Camera-type eye (tissue), 1 donor: ENCODE data around the gene CCR6. TPM values are rescaled to one million over a fixed set of nuclear protein-coding genes. Genes with fewer than 3 reads are reported as not detected.

Experiments used
- total RNA-seq: library from RNA; depleted of rRNA; stranded (reverse); fragments of >200 nt; gene quantifications from one replicate; pipeline ENCODE4 v1.2.3, GENCODE V29; 2014

CCR6 gene
- total RNA-seq, result not detected

DNA sequence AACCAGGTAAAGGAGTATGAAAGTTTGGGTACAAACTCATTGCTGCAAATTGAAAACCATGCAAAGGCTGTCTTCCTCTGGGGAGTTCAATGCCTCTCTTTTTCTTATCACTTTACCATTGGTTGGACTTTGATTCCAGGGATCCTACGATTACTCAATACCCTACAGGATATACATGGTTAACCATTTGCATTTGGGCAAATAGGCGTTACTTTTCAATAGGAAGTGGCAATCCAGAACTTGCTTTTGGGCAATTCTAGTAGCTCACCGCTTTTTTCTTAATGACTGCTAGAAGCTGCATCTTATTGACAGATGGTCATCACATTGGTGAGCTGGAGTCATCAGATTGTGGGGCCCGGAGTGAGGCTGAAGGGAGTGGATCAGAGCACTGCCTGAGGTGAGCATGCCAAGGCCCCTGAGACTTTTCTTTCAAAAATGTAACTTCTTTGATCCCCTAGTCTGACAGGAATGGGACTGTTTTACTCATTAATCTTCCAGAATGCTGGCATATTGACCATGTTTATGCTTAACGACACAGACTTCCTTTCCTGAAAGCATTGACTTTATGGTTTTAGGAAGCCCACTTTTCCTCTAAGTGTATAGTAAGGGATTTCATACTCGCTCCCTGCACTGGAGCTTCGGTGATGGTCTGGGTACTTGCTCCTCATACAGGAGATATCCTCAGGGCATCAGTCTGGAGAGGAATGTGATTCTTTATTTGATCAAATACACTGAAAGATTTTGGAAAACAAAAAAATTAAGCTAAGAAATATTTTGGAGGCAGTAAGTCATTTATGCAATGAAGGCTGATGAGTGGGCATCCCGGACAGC, at the start of gene CCR6:
TSS of gene CCR6 (plus strand) at position 270 of the 831 bp plus-strand sequence. CDS start 13,039 bp downstream, outside the sequence.

DNA sequence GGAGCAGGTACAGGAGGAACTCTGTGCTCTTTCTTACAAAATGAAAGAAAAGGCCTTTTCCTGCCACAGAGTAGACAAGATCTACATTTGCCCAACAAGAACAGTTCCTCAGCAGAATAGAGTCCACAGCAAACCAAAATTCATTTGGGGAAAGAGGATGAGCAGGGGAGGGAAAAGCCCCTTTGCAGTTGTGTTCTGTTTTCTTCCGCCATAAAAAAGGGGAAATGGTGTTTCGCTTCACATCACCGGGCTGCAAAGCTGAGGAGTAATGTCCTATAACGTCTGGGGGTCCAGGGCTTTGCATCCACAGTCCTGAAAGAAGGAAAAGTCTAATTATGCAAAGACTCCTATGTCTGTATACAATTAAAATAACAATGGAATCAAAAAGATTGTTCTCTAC, 35.0 kb downstream of the CCR6 start, which contains the start of gene GPR31:
TSS of gene GPR31 (minus strand) at position 118 of the 400 bp plus-strand sequence. CDS start 149 bp downstream, outside the sequence.

Other genes starting within 250 kb of the CCR6 start
- 60.4 TPM for gene RNASET2, start 166.5 kb upstream of the CCR6 start, total RNA-seq
- gene CEP43, start 123.7 kb upstream of the CCR6 start, total RNA-seq, result 50.8 TPM
- gene GPR31, start 34.9 kb downstream of the CCR6 start, total RNA-seq, result not detected
- gene UNC93A, start 168.2 kb downstream of the CCR6 start, total RNA-seq, result not detected
- gene TTLL2, start 202.0 kb downstream of the CCR6 start, total RNA-seq, result not detected